ENCODE measurements around the gene PLXNA3.

GRCh38 chrX:154471839-154472684 is 14.0 kb downstream of the PLXNA3 start:
- TF ChIP-seq POLR2AphosphoS5 (IDR thresholded peaks at IDR 0.05) = no peak
- no peak for TF ChIP-seq POLR2A (IDR thresholded peaks at IDR 0.05)

All from suprapubic skin (tissue), 4 donors.